SK-N-MC (cell line): ENCODE measurements around the gene ANGPTL2.
"Not testable (repeated sequence)": the region's sequence is repeated elsewhere in the genome, so short reads cannot be mapped to it uniquely, and the experiment has no call there.

Experiments used
- DNase-seq: peaks from one replicate; pipeline ENCODE4 v3.0.0-alpha.2; 2011; ENCODE audit warnings: low read depth, low spot score
- H3K27ac ChIP-seq: fragments of 200-600 bp; sonication (generic); 2 replicates; pipeline ENCODE4 v1.5.1; 2016; ENCODE audit warnings: mixed run types
- H3K36me3 ChIP-seq: fragments of 200-600 bp; sonication (generic); 2 replicates; pipeline ENCODE4 v1.6.1; 2017; ENCODE audit warnings: antibody characterized with exemption, low read length, mixed read lengths; ENCODE audit not compliant: insufficient read depth
- H3K4me3 ChIP-seq: fragments of 200-600 bp; sonication (generic); 2 replicates; pipeline ENCODE4 v1.5.1; 2016
- H3K9ac ChIP-seq: fragments of 200-600 bp; sonication (generic); 2 replicates; pipeline ENCODE4 v1.8.0; 2017; ENCODE audit warnings: mixed run types, mixed read lengths; ENCODE audit not compliant: insufficient read length
- H3K9me3 ChIP-seq: fragments of 200-600 bp; sonication (generic); 2 replicates; pipeline ENCODE4 v1.6.1; 2017; ENCODE audit warnings: low read depth, mild to moderate bottlenecking, antibody characterized with exemption, low read length, moderate library complexity, mixed read lengths
- EZH2 ChIP-seq: fragments of 200-600 bp; sonication (generic); IDR thresholded peaks from one replicate; pipeline ENCODE4 v1.6.1; 2017; ENCODE audit warnings: antibody characterized with exemption
- FOXP2 ChIP-seq: optimal IDR thresholded peaks from 2 replicates; pipeline ENCODE3; 2011; ENCODE audit warnings: mild to moderate bottlenecking, moderate library complexity; ENCODE audit not compliant: insufficient read depth; ENCODE audit errors: extremely low read length, control extremely low read depth
- POLR2AphosphoS5 ChIP-seq: IDR thresholded peaks from 2 replicates; pipeline ENCODE4 v1.6.1; 2012; ENCODE audit warnings: mild to moderate bottlenecking, low read depth, low read length, borderline replicate concordance

Gene ANGPTL2

DNA sequence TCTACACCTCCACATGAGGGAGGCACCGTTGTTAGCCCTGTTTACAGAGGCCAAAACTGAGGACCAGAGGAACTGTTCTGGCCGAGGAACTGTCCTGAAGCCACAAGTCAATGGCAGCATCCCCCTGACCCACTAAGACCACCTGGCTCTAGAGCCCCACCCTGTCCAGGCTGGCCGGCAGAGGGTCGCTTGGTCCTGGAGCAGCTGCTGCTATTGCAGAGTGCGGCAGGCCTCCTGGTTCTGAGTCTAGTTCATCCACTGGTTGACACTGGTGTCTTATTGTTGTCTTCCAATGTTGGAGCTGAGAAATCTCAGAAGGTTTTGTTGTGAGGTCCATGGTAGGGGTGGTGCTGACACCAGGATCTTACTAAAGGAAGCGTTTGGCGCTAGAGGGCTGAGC, 26.6 kb upstream of the ANGPTL2 start:
- H3K27ac ChIP-seq = no peak overlapping the region
- no peak overlapping the region for H3K4me3 ChIP-seq
- TF ChIP-seq EZH2 (no peak), FOXP2 (no peak), POLR2AphosphoS5 (no peak)
- H3K9ac ChIP-seq = no peak overlapping the region
- no peaks in the 10 kb centered on the region for H3K36me3 ChIP-seq
- H3K9me3 ChIP-seq = no peaks in the 10 kb centered on the region
- no peak for DNase-seq

DNA sequence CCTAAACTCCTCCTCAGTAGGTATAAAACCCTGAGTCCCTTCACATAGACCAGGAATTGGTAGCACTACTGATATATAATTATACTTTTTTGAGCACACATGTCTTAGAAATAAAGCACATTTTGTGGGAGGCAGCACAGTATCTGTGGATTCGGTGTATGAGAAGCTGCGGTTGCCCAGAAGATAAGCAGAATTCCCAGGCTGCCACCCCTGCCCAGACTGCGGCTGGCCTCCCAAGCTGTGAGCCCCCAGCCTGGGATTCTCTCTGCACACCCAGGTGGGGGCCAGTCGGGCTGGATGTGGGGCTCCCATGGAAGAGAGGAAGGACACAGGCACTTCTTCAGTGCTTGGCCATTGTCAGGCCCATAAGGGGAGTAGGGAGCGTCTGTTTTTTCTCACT, 25.6 kb upstream of the ANGPTL2 start:
- H3K9me3 ChIP-seq = no peaks in the 10 kb centered on the region
- H3K27ac ChIP-seq = no peak overlapping the region
- no peak for TF ChIP-seq POLR2AphosphoS5
- TF ChIP-seq FOXP2 = no peak
- TF ChIP-seq EZH2 = no peak
- no peak for DNase-seq
- H3K4me3 ChIP-seq = no peak overlapping the region
- H3K36me3 ChIP-seq = no peaks in the 10 kb centered on the region
- H3K9ac ChIP-seq = no peak overlapping the region

DNA sequence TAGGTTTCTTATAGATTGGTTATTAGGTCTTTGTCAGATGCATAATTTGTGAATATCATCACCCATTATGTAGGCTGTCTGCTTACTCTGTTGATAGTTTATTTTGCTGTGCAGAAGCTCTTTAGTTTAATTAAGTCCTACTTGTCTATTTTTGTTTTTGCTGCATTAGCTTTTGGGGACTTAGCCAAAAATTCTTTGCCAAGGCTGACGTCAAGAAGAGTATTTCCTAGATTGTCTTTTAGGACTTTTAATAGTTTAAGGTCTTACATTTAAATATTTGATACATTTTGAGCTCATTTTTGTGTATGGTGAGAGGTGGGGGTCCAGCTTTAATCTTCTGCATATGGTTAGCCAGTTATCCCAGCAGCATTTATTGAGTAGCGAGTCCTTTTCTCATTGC, 24.8 kb upstream of the ANGPTL2 start:
- TF ChIP-seq EZH2 = no peak
- no peak for TF ChIP-seq POLR2AphosphoS5
- no peak for TF ChIP-seq FOXP2
- no peaks in the 10 kb centered on the region for H3K36me3 ChIP-seq
- no peak overlapping the region for H3K9ac ChIP-seq
- DNase-seq = no peak
- no peaks in the 10 kb centered on the region for H3K9me3 ChIP-seq
- no peak overlapping the region for H3K4me3 ChIP-seq
- no peak overlapping the region for H3K27ac ChIP-seq

DNA sequence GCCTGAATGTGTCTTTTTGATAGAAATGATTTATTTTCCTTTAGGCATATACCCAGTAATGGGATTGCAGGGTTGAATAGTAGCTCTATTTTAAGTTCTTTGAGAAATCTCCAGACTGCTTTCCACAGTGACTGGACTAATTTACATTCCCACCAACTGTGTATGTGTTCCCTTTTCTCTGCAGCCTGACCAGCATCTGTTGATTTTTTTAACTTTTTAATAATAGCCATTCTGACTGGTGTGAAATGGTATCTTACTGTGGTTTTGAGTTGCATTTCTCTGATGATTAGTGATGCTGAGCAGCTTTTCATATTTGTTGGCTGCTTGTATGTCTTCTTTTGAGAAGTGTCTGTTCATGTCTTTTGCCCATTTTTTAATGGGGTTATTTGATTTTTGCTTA, 24.4 kb upstream of the ANGPTL2 start:
- not testable (repeated sequence) for H3K36me3 ChIP-seq, H3K4me3 ChIP-seq, H3K9ac ChIP-seq, H3K27ac ChIP-seq, DNase-seq, H3K9me3 ChIP-seq

DNA sequence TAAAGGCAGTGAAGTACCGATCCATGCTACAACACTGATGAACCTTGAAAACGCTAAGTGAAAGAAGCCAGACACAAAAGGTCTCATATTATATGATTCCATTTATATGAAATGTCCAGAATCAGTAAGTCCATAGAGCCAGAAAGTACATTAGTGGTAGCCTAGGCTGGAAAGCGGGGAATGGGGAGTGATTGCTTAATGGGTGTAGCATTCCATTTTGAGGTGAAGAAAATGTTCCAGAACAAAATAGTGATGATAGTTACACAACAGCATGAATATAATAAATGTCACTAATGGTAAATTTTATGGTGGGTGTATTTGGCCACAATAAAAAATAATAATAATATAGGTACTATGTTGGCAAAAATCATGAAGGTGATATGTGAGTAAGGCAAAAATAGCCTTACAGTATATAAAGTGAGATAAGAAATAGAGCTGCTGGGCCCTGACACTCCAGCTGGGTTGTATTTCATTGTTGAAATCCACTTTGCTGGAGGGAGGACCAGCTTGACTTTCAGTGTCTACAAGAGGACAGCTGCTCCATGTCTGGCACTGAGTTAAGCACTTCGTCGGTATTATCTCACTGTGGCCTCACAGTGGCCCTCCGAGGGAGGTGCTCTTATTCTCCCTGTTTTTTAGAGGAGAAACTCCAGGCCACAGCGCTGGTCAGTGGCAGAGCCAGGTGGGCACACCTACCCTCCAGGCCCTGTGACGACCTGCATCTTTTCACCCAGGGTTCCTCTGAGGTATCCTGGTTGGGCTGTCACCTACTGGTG, 22.4 kb upstream of the ANGPTL2 start:
- Histone ChIP-seq H3K36me3 (no peaks in the 10 kb centered on the region), H3K4me3 (no peak overlapping the region), H3K9me3 (no peaks in the 10 kb centered on the region), H3K9ac (no peak overlapping the region), H3K27ac (no peak overlapping the region)
- no peak for DNase-seq
- no peak for TF ChIP-seq FOXP2
- TF ChIP-seq EZH2 = no peak
- no peak for TF ChIP-seq POLR2AphosphoS5

DNA sequence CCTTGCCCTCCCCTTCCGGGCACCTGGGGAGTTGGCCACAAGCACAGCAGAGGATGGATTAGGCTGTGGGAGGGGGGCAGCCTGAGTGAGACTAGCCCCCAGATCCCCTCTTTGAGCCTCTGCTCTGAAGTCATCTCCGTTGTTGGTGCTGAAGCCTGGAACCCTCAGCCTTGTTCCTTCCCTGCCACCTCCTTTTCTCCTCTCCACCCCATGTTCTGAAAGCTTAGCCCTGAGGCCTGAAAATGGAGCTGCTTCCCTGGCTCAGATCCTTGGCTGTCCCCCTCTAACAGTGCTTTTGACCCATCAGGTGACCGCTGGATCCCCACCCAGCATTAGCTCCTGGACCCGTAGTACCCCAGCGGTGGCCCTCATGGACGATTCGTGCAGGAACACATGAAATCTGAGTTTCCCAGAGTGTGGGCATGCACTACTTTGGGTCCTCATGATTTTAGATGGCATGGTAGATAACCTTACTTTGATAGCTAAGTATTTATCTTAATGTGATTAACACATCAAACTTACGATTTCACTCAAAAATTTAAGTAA, 21.6 kb upstream of the ANGPTL2 start:
- no peaks in the 10 kb centered on the region for H3K9me3 ChIP-seq
- no peak for DNase-seq
- no peak overlapping the region for H3K4me3 ChIP-seq
- no peaks in the 10 kb centered on the region for H3K36me3 ChIP-seq
- H3K9ac ChIP-seq = no peak overlapping the region
- TF ChIP-seq POLR2AphosphoS5 = no peak
- TF ChIP-seq FOXP2 = no peak
- no peak for TF ChIP-seq EZH2
- H3K27ac ChIP-seq = no peak overlapping the region

DNA sequence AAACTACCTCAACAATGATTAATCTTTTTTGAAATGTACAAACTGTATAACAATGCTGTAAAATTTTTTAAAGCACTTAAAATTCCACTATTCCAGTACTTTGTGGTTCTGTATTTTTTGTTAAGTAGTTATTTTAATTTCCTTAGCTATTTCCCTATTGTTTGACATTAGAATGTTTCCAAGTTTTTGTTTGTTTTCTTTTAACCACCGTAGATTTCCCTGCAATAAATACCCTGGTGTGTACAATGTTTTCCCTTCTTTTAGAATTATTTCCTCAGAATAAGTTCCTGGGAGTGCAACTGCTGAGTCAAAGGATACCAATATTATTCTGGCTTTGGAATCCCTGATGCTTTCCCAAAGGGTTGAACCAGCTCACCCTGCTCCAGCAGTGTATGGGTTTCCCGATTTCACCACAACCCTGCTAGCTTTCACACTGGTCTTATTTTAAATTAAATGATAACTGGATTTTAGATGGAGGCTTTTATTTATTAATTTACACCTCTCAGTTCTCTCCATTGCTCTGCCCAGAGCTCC, 20.6 kb upstream of the ANGPTL2 start:
- Histone ChIP-seq H3K27ac (no peak overlapping the region), H3K4me3 (no peak overlapping the region), H3K9ac (no peak overlapping the region), H3K9me3 (no peaks in the 10 kb centered on the region), H3K36me3 (no peaks in the 10 kb centered on the region)
- DNase-seq = no peak
- TF ChIP-seq EZH2 (no peak), FOXP2 (no peak), POLR2AphosphoS5 (no peak)

DNA sequence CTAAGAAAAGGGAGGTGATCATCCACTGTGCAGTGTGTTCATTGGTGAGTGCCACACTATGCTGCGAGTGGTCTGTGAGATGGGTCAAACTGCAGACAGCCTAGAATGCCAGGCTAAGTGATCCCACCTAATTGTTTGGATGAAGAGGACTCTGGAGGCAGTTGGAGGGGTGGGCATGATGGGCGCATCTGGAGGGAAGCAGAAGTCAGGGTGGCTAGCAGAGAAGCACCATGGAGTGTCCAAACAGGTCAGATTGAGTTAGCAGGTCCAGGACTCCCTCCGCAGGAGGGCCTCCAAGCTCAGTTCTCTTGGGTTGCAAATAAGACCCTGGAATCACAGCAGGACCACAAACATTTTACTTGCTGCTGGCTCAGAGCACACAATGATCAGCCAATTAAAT, 19.9 kb upstream of the ANGPTL2 start:
- Histone ChIP-seq H3K9me3 (no peaks in the 10 kb centered on the region), H3K9ac (no peak overlapping the region), H3K36me3 (no peaks in the 10 kb centered on the region), H3K4me3 (no peak overlapping the region), H3K27ac (no peak overlapping the region)
- TF ChIP-seq POLR2AphosphoS5 (no peak), EZH2 (no peak), FOXP2 (no peak)
- DNase-seq = no peak
